Right atrium auricular region (tissue), 2 donors: ENCODE data around the gene LAMA2. TPM values are rescaled to one million over a fixed set of nuclear protein-coding genes. Genes with fewer than 3 reads are reported as not detected.

Experiments
- DNase-seq: peaks from one replicate; pipeline ENCODE4 v3.0.0-alpha.2; 2019; ENCODE audit warnings: low spot score
- H3K27ac ChIP-seq, 2 donors: fragments of 200-600 bp; sonication (generic); 1 replicate in 1 of 2; 2 replicates in 1 of 2; pipeline ENCODE4 v1.5.1; 2016 to 2019
- H3K27me3 ChIP-seq, 2 donors: fragments of 200-600 bp; sonication (generic); one replicate each; pipeline versions ENCODE4 v1.5.1 to v1.6.0; 2017 to 2019
- H3K36me3 ChIP-seq: fragments of 200-600 bp; sonication (generic); one replicate; pipeline ENCODE4 v1.5.1; 2016
- H3K4me1 ChIP-seq, 2 donors: fragments of 200-600 bp; sonication (generic); one replicate each; pipeline versions ENCODE4 v1.5.1 to v1.6.0; 2017 to 2019
- H3K4me3 ChIP-seq, 2 donors: fragments of 200-600 bp; sonication (generic); 1 replicate in 1 of 2; 2 replicates in 1 of 2; pipeline ENCODE4 v1.5.1; 2017 to 2019; ENCODE audit warnings: mild to moderate bottlenecking in 1 of 2, moderate library complexity in 1 of 2
- H3K9me3 ChIP-seq, 2 donors: fragments of 200-600 bp; sonication (generic); one replicate each; pipeline ENCODE4 v1.5.1; 2019
- total RNA-seq, 2 donors: library from RNA; depleted of rRNA; stranded (reverse); fragments of >200 nt; gene quantifications; one replicate each; pipeline ENCODE4 v1.1.0, GENCODE V29; 2016
- TF ChIP-seq, protein P1 (sequence below), 2 donors: fragments of 200-600 bp; sonication (generic); IDR thresholded peaks; one replicate each; pipeline ENCODE4 v1.5.1; 2019; ENCODE audit warnings: antibody characterized with exemption in 2 of 2

Gene LAMA2
- total RNA-seq, 2 donors from 2014 or later: 150 to 166 TPM

DNA sequence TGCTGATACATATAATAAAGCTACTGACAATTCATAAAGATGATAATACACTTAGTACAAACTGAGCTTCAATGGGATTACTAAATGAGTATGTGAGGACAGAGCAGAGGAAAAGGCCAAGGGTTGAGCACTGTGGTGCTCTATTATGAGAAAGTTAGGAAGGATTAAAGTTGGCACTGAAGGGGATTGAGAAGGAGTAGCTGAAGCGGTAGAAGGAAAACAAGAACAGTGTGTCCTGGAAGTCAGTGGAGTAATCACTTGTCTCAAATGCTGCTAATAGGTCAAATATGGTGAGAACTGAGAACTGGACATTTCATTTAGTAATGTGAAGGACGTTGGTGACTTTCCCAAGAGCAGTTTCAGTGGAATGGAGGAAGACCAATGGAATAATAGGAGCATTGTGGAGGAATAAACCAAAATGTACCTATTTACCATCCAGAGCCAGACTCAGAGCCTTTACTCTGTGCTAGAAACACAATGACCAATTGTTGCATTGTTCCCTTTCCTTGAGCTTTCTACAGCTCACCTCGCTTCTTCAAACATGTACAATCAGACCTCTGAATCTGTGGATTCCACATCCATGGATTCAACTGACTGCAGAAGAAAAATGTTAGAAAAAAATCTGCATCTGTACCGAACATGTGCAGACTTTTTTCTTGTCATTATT lies 255.9 kb downstream of the LAMA2 start:
- TF ChIP-seq, protein P1, sequence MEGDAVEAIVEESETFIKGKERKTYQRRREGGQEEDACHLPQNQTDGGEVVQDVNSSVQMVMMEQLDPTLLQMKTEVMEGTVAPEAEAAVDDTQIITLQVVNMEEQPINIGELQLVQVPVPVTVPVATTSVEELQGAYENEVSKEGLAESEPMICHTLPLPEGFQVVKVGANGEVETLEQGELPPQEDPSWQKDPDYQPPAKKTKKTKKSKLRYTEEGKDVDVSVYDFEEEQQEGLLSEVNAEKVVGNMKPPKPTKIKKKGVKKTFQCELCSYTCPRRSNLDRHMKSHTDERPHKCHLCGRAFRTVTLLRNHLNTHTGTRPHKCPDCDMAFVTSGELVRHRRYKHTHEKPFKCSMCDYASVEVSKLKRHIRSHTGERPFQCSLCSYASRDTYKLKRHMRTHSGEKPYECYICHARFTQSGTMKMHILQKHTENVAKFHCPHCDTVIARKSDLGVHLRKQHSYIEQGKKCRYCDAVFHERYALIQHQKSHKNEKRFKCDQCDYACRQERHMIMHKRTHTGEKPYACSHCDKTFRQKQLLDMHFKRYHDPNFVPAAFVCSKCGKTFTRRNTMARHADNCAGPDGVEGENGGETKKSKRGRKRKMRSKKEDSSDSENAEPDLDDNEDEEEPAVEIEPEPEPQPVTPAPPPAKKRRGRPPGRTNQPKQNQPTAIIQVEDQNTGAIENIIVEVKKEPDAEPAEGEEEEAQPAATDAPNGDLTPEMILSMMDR (IDR thresholded peaks at IDR 0.05): no peak
- peaks cover 0 to 77% of the 10 kb centered on the region in 2 donors for H3K4me1 ChIP-seq

GRCh38 chr6:129140526-129140925 lies 257.6 kb downstream of the LAMA2 start:
- no peak for DNase-seq
- Histone ChIP-seq H3K27me3 (no peaks in the 10 kb centered on the region), H3K4me3 (no peak overlapping the region), H3K36me3 (no peaks in the 10 kb centered on the region), H3K27ac (peak overlapping the region; percentile 72 to 83), H3K4me1 (peaks cover 0 to 62% of the 10 kb centered on the region in 2 donors), H3K9me3 (no peaks in the 10 kb centered on the region)
- TF ChIP-seq, protein P1 (IDR thresholded peaks at IDR 0.05): no peak

More for the DNA sequence above, 255.9 kb downstream of the LAMA2 start:
- Histone ChIP-seq H3K36me3 (no peaks in the 10 kb centered on the region), H3K4me3 (no peak overlapping the region), H3K27ac (peak overlapping the region; percentile 72 to 83), H3K27me3 (no peaks in the 10 kb centered on the region), H3K9me3 (no peaks in the 10 kb centered on the region)
- DNase-seq: no peak

GRCh38 chr6:129141499-129141898 lies 258.6 kb downstream of the LAMA2 start:
- Histone ChIP-seq H3K4me3 (no peak overlapping the region), H3K27me3 (no peaks in the 10 kb centered on the region), H3K9me3 (no peaks in the 10 kb centered on the region), H3K36me3 (no peaks in the 10 kb centered on the region), H3K4me1 (peaks cover 0 to 55% of the 10 kb centered on the region in 2 donors), H3K27ac (peak overlapping the region; percentile 72 to 83)
- no peak for DNase-seq
- TF ChIP-seq, protein P1 (IDR thresholded peaks at IDR 0.05): no peak

DNA sequence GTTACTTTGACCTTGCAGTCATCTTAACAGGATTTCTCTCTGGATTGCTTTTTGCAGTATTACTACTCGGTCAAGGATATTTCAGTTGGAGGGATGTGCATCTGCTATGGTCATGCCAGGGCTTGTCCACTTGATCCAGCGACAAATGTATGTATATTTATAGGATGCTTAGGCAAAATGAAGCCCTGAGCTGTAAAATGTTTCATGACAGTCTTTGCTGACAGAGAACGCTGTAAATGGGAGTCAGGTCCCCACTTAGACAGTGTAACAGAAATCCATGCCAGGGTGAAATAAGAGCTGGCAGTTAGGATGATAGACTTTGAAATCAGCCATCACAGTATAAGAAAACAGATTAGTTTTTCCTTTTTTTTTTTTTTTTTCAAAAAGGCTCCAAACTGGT lies 264.0 kb downstream of the LAMA2 start:
- no peaks in the 10 kb centered on the region for H3K27me3 ChIP-seq
- H3K4me3 ChIP-seq: no peak overlapping the region
- TF ChIP-seq, protein P1 (IDR thresholded peaks at IDR 0.05): no peak
- no peak for DNase-seq
- H3K9me3 ChIP-seq: no peaks in the 10 kb centered on the region
- H3K4me1 ChIP-seq: peaks cover 0 to 11% of the 10 kb centered on the region in 2 donors
- H3K27ac ChIP-seq: peak overlapping the region in 1 of 2 donors; percentile 48
- H3K36me3 ChIP-seq: peaks cover 48% of the 10 kb centered on the region

DNA sequence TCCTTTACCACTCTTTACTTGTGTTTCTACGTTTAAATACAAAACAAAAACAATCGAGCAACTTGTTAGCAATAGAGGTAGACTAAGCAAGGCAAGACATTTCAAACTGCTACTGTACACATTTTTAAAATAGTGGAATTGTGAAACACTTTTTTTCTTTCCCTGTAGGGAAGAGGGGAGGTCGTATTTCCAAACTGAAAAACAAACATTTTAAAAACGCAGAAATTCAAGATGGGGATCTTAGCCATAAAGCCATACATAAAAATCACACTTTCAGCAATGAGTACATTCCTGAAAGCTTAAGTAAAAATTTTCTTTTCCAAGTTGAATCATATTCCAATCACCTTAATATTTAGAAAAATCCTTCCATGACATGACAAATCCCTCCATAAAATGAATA lies 267.6 kb downstream of the LAMA2 start:
- peaks cover 69% of the 10 kb centered on the region for H3K36me3 ChIP-seq

More for the DNA sequence above, 267.6 kb downstream of the LAMA2 start:
- no peak for DNase-seq
- no peak overlapping the region for H3K4me3 ChIP-seq
- no peaks in the 10 kb centered on the region for H3K9me3 ChIP-seq
- TF ChIP-seq, protein P1 (IDR thresholded peaks at IDR 0.05): no peak
- no peaks in the 10 kb centered on the region for H3K27me3 ChIP-seq
- no peaks in the 10 kb centered on the region for H3K4me1 ChIP-seq
- H3K27ac ChIP-seq: no peak overlapping the region
